B cell (primary cell): ENCODE data around the gene ANK3.

ENCODE experiments used
- EZH2 ChIP-seq: IDR thresholded peaks from 2 replicates; pipeline ENCODE4 v1.6.1; 2012; ENCODE audit warnings: borderline replicate concordance, low read depth, mild to moderate bottlenecking, moderate library complexity, low read length; ENCODE audit not compliant: insufficient read depth, poor library complexity, severe bottlenecking
- TF ChIP-seq, protein P1 (sequence below): fragments of 200-600 bp; IDR thresholded peaks from one replicate; pipeline ENCODE4 v1.8.0; 2022; ENCODE audit warnings: antibody characterized with exemption, mild to moderate bottlenecking

DNA sequence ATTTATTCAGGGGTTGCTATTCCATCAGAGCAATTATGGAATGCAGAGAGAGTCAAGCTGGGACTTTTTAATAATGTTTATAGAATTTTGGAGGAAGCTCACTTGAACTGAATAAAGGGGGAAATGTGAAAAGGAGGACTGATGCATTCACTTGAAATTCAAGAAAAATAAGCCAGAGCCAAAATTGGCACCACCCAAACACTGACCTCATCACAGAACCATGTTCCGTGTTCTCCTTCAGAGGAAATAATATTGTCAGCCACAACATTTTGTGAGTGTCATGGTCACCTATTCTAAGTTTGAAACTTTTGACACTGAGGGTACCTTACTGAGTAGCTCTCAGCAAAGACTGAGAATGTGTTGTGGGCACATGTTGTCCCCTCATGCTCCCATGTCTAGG is 207.0 kb downstream of the ANK3 start:
- TF ChIP-seq, protein P1, sequence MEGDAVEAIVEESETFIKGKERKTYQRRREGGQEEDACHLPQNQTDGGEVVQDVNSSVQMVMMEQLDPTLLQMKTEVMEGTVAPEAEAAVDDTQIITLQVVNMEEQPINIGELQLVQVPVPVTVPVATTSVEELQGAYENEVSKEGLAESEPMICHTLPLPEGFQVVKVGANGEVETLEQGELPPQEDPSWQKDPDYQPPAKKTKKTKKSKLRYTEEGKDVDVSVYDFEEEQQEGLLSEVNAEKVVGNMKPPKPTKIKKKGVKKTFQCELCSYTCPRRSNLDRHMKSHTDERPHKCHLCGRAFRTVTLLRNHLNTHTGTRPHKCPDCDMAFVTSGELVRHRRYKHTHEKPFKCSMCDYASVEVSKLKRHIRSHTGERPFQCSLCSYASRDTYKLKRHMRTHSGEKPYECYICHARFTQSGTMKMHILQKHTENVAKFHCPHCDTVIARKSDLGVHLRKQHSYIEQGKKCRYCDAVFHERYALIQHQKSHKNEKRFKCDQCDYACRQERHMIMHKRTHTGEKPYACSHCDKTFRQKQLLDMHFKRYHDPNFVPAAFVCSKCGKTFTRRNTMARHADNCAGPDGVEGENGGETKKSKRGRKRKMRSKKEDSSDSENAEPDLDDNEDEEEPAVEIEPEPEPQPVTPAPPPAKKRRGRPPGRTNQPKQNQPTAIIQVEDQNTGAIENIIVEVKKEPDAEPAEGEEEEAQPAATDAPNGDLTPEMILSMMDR = no peak
- TF ChIP-seq EZH2 = no peak
